ENCODE measurements around the gene NEK7.
"Not testable (repeated sequence)": the region's sequence is repeated elsewhere in the genome, so short reads cannot be mapped to it uniquely, and the experiment has no call there.

NEK7 gene

GRCh38 chr1:198201956-198202784 is 45.4 kb downstream of the NEK7 start:
- no peak for DNase-seq (ENCODE audit: low read depth in 1 of 2, low spot score in 1 of 2)

DNA sequence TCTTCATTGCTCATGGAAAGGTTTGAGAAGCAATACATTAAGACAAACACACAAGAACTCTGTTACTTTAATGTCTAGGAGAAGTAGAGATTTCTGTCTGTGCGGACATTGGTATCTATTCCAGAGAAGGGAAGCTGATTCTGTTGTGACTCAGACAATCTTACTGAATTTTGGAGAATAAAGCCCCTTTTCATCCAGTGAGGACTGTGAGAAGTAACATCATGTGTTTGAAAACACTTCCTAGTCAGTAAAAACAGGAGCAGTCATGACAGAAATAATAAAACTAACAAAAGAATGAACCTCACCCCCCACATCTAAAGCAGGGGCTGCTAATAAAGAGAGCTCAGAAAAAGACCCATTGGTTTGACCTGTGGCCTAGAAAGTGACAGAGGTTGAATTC is 46.6 kb downstream of the NEK7 start:
- no peak for DNase-seq (ENCODE audit: low read depth in 1 of 2, low spot score in 1 of 2)

DNA sequence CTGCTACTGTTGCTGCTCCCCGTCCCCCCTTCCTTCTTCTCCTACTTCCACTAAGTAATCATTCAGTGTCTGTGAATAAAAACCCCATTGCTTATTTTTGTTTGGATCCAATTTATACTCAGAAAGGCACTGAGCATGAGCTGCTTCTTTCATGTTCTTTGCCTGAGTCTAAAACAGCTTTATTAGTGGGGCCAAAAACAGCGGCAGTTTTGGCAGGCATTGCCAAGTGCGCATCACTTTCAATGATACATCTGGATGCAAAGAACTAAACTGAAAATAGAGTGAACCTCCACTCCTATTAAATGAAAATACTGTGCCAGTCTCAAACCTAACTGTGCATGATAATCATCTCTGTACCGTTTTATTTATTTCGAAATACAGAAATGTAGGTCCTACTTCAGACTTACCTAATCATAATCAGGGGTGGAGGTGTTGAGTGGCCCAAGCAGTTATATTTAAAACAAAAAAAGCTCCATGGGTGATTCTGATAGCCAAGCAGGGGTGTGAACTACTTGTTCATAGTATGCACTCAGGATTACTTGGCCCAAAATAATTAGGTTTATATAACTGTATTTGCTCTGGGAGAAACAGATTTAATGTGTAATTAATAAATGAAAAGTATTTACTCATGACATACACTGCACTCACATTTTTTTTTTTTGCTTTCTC is 48.4 kb downstream of the NEK7 start:
- no peak for DNase-seq (ENCODE audit: low read depth in 1 of 2, low spot score in 1 of 2)

DNA sequence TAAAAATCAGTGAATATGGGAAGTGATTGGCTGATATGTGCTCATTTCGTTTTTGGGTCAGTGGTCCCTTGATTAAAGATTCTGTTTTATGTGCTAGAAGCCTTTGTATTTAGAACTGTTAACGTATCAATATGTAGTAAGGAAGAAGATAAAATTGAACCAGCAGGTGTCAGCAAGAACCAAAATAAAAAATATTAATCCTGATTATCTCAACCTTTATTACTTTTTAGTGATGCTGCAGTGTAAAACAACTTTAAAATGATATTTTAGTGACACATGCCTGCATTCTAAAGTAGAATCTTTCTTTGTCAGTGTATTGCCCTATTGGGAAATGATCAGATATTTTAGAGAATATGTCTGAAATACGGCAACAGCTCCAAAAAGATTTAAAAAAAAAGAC is 49.5 kb downstream of the NEK7 start:
- DNase-seq (ENCODE audit: low read depth in 1 of 2, low spot score in 1 of 2), result no peak

DNA sequence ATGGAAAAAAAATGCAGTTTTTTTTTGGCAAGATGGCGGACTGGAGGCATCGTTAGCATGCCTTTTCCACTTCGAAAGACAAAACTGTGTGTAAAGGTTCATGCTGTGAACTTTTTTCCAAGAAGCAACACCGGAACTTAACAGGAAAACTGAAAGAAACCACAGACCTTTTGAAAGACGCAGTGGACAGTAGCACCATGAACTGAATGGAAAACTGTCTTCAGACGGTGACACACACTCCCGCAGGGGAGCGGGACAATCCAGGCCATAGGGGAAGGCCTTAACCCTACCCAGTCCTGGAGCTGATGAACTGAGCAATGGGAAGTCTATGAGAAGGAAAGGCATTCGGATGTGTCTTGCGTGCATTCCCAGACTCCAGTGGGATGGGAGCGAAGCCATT is 54.9 kb downstream of the NEK7 start:
- DNase-seq (ENCODE audit: low read depth in 1 of 2, low spot score in 1 of 2), result no peak

DNA sequence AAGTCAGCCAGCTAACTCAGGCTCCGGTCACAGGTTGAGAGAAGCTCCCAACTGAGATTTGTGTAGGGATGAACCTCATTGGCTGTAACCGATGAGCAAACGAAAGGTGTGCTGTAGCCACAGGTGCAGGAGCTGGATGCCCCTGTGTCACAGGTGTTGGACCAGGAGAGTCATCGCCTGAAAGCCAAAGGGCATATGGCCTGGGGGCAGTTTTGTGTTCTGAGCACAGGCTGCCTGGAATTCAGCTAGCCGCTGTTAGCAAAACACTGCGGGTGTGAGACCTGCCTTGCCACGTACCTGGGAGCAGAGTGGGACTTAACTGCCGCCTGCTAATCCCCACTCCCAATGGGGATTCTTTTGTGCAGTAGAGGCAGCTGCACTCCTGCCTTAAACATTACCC is 55.3 kb downstream of the NEK7 start:
- no peak for DNase-seq (ENCODE audit: low read depth in 1 of 2, low spot score in 1 of 2)

DNA sequence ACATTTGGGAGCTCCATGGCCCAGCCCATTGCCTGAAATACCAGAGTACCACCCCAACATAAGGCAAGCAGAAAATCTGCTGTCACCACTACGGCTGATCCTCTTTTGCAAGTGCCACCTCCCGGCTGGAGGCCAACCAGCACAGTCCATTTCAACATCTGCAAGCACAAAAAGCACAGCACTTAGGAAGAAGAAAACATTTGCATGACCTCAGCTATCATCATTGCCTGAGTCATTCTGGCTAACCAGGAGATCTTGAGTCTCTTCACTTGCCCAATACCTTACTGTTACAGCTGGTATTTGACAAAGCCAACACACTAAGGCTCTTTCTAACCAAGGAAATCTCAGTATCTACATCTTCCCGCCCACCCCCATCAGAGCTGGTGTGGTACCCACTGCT is 55.9 kb downstream of the NEK7 start:
- DNase-seq (ENCODE audit: low read depth in 1 of 2, low spot score in 1 of 2), result no peak

DNA sequence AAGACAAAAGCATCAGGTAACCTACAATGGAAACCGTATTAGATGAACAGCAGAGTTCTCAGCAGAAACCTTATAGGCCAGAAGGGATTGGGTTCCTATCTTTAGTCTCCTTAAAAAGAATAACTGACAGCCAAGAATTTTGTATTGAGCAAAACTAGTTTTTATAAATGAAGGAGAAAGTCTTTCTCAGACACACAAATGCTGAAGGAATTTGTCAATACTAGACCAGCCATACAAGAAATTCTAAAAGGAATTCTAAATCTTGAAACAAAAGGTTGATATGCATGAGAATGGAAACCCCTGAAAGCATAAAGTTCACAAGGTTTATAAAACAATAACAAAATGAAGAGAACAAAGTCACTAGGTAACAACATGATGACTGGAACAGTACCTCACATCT is 58.1 kb downstream of the NEK7 start:
- no peak for DNase-seq (ENCODE audit: low read depth in 1 of 2, low spot score in 1 of 2)

DNA sequence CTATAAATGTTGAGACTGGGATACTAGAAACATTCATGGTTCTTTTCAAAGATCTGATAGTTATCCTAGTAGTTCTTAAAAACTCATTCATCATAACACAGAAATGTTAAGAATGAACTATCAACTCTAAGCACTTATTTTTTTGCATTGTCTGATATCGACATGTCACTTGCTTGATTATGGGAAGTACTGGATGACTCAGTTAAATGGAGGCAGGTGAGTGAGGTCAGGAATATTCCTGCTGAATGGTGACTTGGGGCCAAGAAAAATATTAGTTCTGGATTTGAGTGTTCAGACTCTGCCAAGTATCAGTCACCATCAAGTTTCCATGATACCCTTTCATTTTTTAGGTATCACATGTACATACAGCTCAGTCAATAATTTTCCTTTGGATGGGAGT is 63.6 kb downstream of the NEK7 start:
- DNase-seq (ENCODE audit: low read depth in 1 of 2, low spot score in 1 of 2), result no peak

DNA sequence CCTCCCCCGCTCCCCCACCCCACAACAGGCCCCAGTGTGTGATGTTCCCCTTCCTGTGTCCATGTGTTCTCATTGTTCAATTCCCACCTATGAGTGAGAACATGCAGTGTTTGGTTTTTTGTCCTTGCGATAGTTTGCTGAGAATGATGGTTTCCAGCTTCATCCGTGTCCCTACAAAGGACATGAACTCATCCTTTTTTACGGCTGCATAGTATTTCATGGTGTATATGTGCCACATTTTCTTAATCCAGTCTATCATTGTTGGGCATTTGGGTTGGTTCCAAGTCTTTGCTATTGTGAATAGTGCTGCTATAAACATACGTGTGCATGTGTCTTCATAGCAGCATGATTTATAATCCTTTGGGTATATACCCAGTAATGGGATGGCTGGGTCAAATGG is 70.2 kb downstream of the NEK7 start:
- not testable (repeated sequence) for DNase-seq (ENCODE audit: low read depth in 1 of 2, low spot score in 1 of 2)

GRCh38 chr1:198227454-198227853 is 70.7 kb downstream of the NEK7 start:
- not testable (repeated sequence) for DNase-seq (ENCODE audit: low read depth in 1 of 2, low spot score in 1 of 2)

- no peak for DNase-seq (ENCODE audit: low read depth in 1 of 2, low spot score in 1 of 2)
These were observed 72.1 kb downstream of the NEK7 start for GRCh38 chr1:198228925-198229324.

GRCh38 chr1:198231779-198232178 is 75.0 kb downstream of the NEK7 start:
- DNase-seq (ENCODE audit: low read depth in 1 of 2, low spot score in 1 of 2), result no peak

DNA sequence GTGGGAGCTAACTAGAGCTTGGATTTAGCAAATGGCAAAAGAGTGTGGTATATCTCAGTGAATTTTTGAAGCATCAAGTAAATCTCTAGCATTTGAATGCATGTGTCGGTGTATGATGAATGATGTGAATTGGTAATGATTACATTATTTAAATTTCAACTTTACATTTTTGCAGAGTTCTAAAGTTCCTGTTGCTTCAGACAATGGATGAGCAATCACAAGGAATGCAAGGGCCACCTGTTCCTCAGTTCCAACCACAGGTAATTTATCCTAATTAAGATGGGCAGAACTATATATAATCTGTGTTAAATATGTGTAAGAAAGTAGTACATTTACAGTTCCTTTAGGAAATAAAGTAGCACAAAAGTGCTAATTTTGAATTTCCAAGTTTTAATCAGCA is 75.6 kb downstream of the NEK7 start:
- DNase-seq (ENCODE audit: low read depth in 1 of 2, low spot score in 1 of 2), result no peak

DNA sequence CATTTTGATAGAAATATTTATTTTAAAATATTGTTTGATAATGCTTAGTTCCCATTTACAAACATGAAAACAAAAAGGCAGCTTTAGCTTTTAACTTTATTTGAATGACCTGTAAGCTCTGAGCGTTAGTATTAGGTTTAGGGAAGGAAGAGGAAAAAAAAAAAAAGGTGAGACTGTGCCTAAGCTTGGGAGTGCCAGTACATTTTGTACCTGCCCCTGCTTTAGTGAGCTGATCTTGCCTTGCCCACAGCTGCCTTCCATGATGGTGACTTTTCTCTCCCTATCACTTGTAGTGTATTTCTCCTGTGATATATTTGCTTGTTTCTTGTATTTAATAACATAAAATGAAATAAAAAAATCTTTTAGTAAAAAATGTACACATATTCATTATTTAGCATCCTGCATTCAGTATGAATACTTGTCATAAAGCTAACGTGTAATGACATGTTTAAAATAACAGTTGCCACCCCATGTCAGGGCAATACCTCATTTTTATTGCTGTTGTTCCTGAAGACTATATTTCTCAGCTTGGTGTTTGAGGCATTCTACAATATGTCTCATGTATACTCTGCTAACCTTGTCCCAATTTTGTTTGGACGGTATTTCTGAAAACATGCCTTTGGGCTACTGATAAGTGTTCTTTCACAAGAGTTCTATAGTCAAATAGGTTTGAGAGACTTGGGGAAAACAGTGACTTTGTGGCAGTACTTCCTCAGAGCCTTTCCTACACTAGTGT is 76.3 kb downstream of the NEK7 start:
- no peak for DNase-seq (ENCODE audit: low read depth in 1 of 2, low spot score in 1 of 2)

- no peak for DNase-seq (ENCODE audit: low read depth in 1 of 2, low spot score in 1 of 2)
These were observed 77.9 kb downstream of the NEK7 start for GRCh38 chr1:198234520-198235251.

DNA sequence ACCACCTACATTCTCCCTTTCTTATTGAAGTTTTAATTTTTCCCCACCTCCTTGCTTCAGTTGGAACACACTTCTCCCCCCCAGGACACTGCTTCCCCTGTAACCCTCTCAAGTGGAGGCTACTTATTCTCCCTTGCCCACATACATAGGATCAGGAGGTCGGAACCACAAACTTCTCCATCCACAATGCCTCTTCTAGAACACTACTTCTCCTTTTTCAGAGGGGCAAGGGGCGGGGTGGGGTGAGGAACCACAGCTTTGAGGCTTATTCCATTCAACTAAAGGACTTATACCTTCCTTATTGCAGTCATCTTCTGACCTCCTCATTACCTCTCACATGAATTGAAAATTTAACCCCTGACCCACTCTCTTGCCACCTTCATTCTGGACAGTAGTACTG is 81.3 kb downstream of the NEK7 start:
- DNase-seq (ENCODE audit: low read depth in 1 of 2, low spot score in 1 of 2), result no peak

- no peak for DNase-seq (ENCODE audit: low read depth in 1 of 2, low spot score in 1 of 2)
These were observed 84.8 kb downstream of the NEK7 start for GRCh38 chr1:198241553-198241952.

- DNase-seq (ENCODE audit: low read depth in 1 of 2, low spot score in 1 of 2), result no peak
These were observed 88.0 kb downstream of the NEK7 start for GRCh38 chr1:198244772-198245171.

DNA sequence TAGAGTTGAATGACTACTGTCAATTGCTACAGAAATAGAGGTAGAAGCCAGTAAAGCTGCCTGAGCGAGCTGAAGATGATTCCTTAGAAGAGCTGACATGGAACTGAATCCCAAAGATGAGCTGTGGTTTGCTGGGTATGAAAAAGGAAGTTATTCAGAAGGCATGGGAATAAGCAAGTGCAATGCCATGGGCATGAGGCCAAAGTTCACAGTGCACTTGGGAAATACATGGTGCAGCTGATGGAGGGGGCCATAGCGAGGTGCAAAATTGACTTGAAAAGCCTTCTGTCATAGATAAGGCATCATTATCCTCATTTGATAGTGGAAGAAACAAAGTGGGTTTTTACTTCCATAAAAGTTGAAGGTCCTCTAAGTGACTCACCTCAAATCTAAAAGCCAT is 88.6 kb downstream of the NEK7 start:
- DNase-seq (ENCODE audit: low read depth in 1 of 2, low spot score in 1 of 2), result no peak

GRCh38 chr1:198246337-198246736 is 89.5 kb downstream of the NEK7 start:
- no peak for DNase-seq (ENCODE audit: low read depth in 1 of 2, low spot score in 1 of 2)
